ENCODE data around the gene CCT2. TPM values are rescaled to one million over a fixed set of nuclear protein-coding genes. Genes with fewer than 3 reads are reported as not detected.

The CCT2 gene
- total and polyA plus RNA-seq, 8 donors, result 43.3 to 137 (median 78.3) TPM

DNA sequence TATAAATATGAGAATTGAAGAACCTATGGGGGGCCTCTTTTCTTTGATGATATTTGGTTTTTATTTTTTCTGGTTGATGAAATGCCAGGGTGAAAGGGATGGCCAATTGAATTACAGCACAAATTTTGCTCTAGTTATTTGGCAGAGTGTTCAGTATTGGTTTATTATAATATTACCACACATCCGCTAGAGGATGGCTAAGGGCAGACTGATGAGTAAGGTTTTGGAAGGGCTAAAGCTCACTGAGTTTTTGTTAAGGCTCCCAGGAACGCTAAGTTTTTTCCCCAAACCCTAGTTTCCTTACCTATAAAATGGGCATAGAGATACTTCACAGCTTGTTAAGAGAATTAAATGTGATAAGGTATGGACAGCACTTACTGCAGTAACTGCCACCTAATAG lies 59.8 kb downstream of the CCT2 start:
- TF ChIP-seq, protein P1, sequence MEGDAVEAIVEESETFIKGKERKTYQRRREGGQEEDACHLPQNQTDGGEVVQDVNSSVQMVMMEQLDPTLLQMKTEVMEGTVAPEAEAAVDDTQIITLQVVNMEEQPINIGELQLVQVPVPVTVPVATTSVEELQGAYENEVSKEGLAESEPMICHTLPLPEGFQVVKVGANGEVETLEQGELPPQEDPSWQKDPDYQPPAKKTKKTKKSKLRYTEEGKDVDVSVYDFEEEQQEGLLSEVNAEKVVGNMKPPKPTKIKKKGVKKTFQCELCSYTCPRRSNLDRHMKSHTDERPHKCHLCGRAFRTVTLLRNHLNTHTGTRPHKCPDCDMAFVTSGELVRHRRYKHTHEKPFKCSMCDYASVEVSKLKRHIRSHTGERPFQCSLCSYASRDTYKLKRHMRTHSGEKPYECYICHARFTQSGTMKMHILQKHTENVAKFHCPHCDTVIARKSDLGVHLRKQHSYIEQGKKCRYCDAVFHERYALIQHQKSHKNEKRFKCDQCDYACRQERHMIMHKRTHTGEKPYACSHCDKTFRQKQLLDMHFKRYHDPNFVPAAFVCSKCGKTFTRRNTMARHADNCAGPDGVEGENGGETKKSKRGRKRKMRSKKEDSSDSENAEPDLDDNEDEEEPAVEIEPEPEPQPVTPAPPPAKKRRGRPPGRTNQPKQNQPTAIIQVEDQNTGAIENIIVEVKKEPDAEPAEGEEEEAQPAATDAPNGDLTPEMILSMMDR (IDR thresholded peaks at IDR 0.05), result no peak
- TF ChIP-seq EP300 (IDR thresholded peaks at IDR 0.05), result no peak
- no peak for TF ChIP-seq POLR2A (IDR thresholded peaks at IDR 0.05)
- no peak for TF ChIP-seq POLR2AphosphoS5 (IDR thresholded peaks at IDR 0.05)
- Histone ChIP-seq H3K4me1 (no peaks in the 10 kb centered on the region), H3K9me3 (no peaks in the 10 kb centered on the region), H3K36me3 (no peaks in the 10 kb centered on the region), H3K27ac (no peak overlapping the region), H3K4me3 (no peak overlapping the region), H3K27me3 (no peaks in the 10 kb centered on the region)
- DNase-seq, result no peak
- 75 to 91% (median 87%) methylated on average over 2 of the region's 2 CpGs for WGBS, 5 donors
- intact Hi-C loops (cut with DNase I; ENCODE audit: low total_unique reads), result no loop called here

DNA sequence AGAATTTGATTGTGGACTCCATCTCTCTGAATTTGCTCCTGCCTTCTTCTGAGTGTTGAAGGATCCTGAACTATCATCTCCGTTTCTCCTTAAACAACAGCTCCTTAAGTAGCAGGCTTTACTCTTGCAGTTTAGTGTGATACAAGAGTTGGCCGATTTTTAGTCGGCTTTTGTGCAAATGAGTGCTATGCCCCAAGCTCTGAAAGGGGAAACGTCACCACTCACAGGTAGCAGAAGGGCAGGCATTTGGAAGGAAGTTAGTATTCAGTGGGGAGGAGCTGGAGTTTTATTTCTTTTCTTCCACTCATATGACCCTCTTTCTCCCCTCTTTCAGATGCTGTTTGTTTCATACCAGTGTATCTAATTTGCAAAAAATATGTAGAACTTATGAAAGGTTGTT lies 61.9 kb downstream of the CCT2 start:
- Histone ChIP-seq H3K9me3 (no peaks in the 10 kb centered on the region), H3K36me3 (no peaks in the 10 kb centered on the region), H3K4me1 (no peaks in the 10 kb centered on the region), H3K27me3 (no peaks in the 10 kb centered on the region), H3K4me3 (no peak overlapping the region), H3K27ac (no peak overlapping the region)
- TF ChIP-seq, protein P1 (IDR thresholded peaks at IDR 0.05), result no peak
- TF ChIP-seq POLR2A (IDR thresholded peaks at IDR 0.05) (no peak), POLR2AphosphoS5 (IDR thresholded peaks at IDR 0.05) (no peak), EP300 (IDR thresholded peaks at IDR 0.05) (no peak)
- WGBS, 5 donors, result 59 to 72% (median 62%) methylated on average over 4 of the region's 4 CpGs
- no peak for DNase-seq
- intact Hi-C loops (cut with DNase I; ENCODE audit: low total_unique reads), result no loop called here

DNA sequence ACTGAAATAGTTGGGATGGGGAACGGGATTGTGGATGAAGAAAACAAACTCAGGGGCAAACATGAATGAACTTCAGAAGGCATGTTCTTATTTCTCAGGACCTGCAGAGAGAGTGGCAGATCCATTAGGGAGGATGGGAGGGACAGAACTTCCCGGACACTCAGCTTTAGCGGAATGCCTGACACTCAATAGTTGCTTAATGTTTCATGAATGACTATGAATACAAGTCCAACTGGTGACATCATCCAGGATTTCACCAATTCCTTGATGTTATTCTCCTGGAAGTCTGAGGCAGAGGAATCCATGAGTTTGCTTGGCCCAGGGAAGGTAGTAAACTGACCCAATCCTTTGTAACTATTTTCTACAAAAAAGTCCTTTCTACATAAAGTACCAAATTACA lies 63.2 kb downstream of the CCT2 start:
- H3K36me3 ChIP-seq, result no peaks in the 10 kb centered on the region
- H3K27me3 ChIP-seq, result no peaks in the 10 kb centered on the region
- no peak overlapping the region for H3K27ac ChIP-seq
- no peak overlapping the region for H3K4me3 ChIP-seq
- TF ChIP-seq POLR2A (IDR thresholded peaks at IDR 0.05), result no peak
- no peak for TF ChIP-seq EP300 (IDR thresholded peaks at IDR 0.05)
- TF ChIP-seq, protein P1 (IDR thresholded peaks at IDR 0.05), result no peak
- no peak for TF ChIP-seq POLR2AphosphoS5 (IDR thresholded peaks at IDR 0.05)
- intact Hi-C loops (cut with DNase I; ENCODE audit: low total_unique reads), result no loop called here
- no peaks in the 10 kb centered on the region for H3K9me3 ChIP-seq
- 76 to 83% (median 77%) methylated on average over 3 of the region's 3 CpGs for WGBS, 5 donors
- H3K4me1 ChIP-seq, result no peaks in the 10 kb centered on the region
- DNase-seq, result no peak

DNA sequence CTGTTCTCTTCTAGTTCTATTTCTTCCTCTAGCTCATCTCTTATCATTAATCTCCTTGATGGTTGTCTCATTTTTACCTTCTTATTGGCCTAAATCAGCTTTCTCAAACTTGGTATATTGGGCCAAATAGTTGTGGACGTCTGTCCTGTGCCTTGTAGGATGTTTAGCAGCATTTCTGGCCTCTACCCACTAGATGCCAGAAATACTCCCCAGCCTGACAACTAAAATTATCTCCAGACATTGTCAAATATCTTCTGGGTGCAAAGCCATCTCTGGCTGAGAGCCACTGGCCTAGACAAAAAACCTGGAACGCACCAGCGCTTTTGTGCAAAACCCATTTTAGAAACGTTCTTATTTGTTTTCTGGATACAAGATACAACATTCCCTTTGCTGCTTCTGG lies 64.3 kb downstream of the CCT2 start:
- H3K27ac ChIP-seq, result no peak overlapping the region
- intact Hi-C loops (cut with DNase I; ENCODE audit: low total_unique reads), result no loop called here
- TF ChIP-seq POLR2AphosphoS5 (IDR thresholded peaks at IDR 0.05) (no peak), EP300 (IDR thresholded peaks at IDR 0.05) (no peak), POLR2A (IDR thresholded peaks at IDR 0.05) (no peak)
- TF ChIP-seq, protein P1 (IDR thresholded peaks at IDR 0.05), result no peak
- no peaks in the 10 kb centered on the region for H3K36me3 ChIP-seq
- no peaks in the 10 kb centered on the region for H3K4me1 ChIP-seq
- no peaks in the 10 kb centered on the region for H3K9me3 ChIP-seq
- H3K27me3 ChIP-seq, result no peaks in the 10 kb centered on the region
- DNase-seq, result no peak
- 60 to 76% (median 61%) methylated on average over 4 of the region's 4 CpGs for WGBS, 5 donors
- H3K4me3 ChIP-seq, result no peak overlapping the region

Small RNA genes within 50 kb of the gene (small RNA-seq; reads per million reads assigned to genes)
- 4.3 to 11.3 (median 6.9) reads per million in 4 donors for gene MIR3913-1

Other genes with a start within 250 kb of the CCT2 start
- 1,000 to 10,000 TPM in 1 of 5 donors, 100 to 1,000 TPM in 2, 10 to 100 TPM in 2; 24.0 to 2,662 (median 177) TPM for gene LYZ, start 237.1 kb upstream of the CCT2 start, total RNA-seq
- gene LYZ, start 237.1 kb upstream of the CCT2 start, polyA plus RNA-seq, result 100 to 1,000 TPM; 134 to 541 (median 503) TPM
- 10 to 100 TPM in 4 of 5 donors, not detected in 1; 10.3 to 26.8 (median 20.7) TPM for gene YEATS4, start 225.7 kb upstream of the CCT2 start, total RNA-seq
- gene YEATS4, start 225.7 kb upstream of the CCT2 start, polyA plus RNA-seq, result 10 to 100 TPM; 12.2 to 22.3 (median 12.5) TPM
- 10 to 100 TPM in 4 of 5 donors, 1 to 10 TPM in 1; 2.0 to 71.0 (median 31.7) TPM for gene FRS2, start 115.1 kb upstream of the CCT2 start, total RNA-seq
- gene FRS2, start 115.1 kb upstream of the CCT2 start, polyA plus RNA-seq, result 10 to 100 TPM in 1 of 3 donors, 1 to 10 TPM in 2; 3.4 to 10.2 (median 8.2) TPM
- not detected for gene LRRC10, start 25.4 kb downstream of the CCT2 start, total RNA-seq
- gene LRRC10, start 25.4 kb downstream of the CCT2 start, polyA plus RNA-seq, result not detected
- under 1 TPM in 1 of 5 donors, not detected in 4; 0.37 TPM for gene BEST3, start 113.8 kb downstream of the CCT2 start, total RNA-seq
- not detected for gene BEST3, start 113.8 kb downstream of the CCT2 start, polyA plus RNA-seq
- gene RAB3IP, start 153.4 kb downstream of the CCT2 start, total RNA-seq, result 10 to 100 TPM; 13.9 to 33.0 (median 27.8) TPM
- gene RAB3IP, start 153.4 kb downstream of the CCT2 start, polyA plus RNA-seq, result 10 to 100 TPM; 14.4 to 26.5 (median 17.7) TPM
- gene MYRFL, start 239.8 kb downstream of the CCT2 start, total RNA-seq, result under 1 TPM in 1 of 5 donors, not detected in 4; 0.18 TPM
- under 1 TPM in 2 of 3 donors, not detected in 1; 0.13 to 0.19 TPM for gene MYRFL, start 239.8 kb downstream of the CCT2 start, polyA plus RNA-seq

All from stomach (tissue), 9 donors.